OCI-LY3 (cell line): ENCODE measurements around the gene MAP3K10.

Experiments used
- CTCF ChIP-seq: fragments of 200-600, 300-600 bp; sonication (generic); IDR thresholded peaks from 2 replicates; pipeline ENCODE4 v1.5.1; 2014; ENCODE audit warnings: antibody characterized with exemption, low read length, low read depth
- EZH2phosphoT487 ChIP-seq: fragments of 200-600 bp; shearing (Covaris generic); IDR thresholded peaks from 2 replicates; pipeline ENCODE4 v1.6.1; 2018; ENCODE audit warnings: antibody characterized with exemption, mixed run types, low read depth

- TF ChIP-seq CTCF, result no peak
- no peak for TF ChIP-seq EZH2phosphoT487
These were observed 48.4 kb downstream of the MAP3K10 start for GRCh38 chr19:40239415-40240226.
